Cardiac fibroblast (primary cell): Measurements from ENCODE around the gene EXOC6.
A peak's percentile ranks its signal among the peaks of the same experiment; 100 is the strongest.

Experiments used
- DNase-seq, 2 donors: peaks; one replicate each; pipeline versions ENCODE4 v3.0.0 to v3.0.0-alpha.2; 2010; ENCODE audit warnings: low read depth in 2 of 2
- H3K4me3 ChIP-seq, 2 donors: replicated peaks in 1 of 2; 1 replicate in 1 of 2; 2 replicates in 1 of 2; pipeline ENCODE4 v1.5.1; 2011; ENCODE audit warnings: low read depth in 2 of 2, low read length in 2 of 2, mild to moderate bottlenecking in 2 of 2, moderate library complexity in 1 of 2
- CTCF ChIP-seq: IDR thresholded peaks from one replicate; pipeline ENCODE4 v1.5.1; 2011; ENCODE audit warnings: low read depth, mild to moderate bottlenecking, low read length, inconsistent platforms

EXOC6 gene

DNA sequence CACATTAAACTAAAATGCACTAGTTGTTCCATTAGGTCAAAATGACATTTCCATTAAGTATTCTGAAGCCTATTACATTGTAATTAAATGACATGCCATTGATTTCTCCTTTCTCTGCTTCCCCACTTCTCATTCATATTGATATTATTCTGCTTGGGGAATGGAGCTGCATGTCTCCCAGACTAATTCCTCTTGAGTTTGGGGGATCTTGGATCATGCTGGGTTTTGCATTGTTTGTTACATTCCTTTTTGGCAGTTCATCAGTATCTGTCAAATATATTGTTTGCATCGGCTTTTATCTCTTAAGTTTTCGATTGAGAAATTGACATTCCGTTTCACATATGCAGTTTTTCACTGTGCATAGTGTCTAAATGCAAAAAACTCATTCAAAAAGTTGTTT, 147.2 kb downstream of the EXOC6 start:
- TF ChIP-seq CTCF = no peak
- DNase-seq = no peak
- no peak overlapping the region for H3K4me3 ChIP-seq

- no peak for TF ChIP-seq CTCF
- peak in 1 of 2 donors; percentile 6 for DNase-seq
- H3K4me3 ChIP-seq = no peak overlapping the region
Measured at GRCh38 chr10:92997620-92998019, 149.3 kb downstream of the EXOC6 start.

GRCh38 chr10:92999191-92999590, 150.9 kb downstream of the EXOC6 start:
- TF ChIP-seq CTCF = no peak
- H3K4me3 ChIP-seq = no peak overlapping the region
- DNase-seq = no peak

DNA sequence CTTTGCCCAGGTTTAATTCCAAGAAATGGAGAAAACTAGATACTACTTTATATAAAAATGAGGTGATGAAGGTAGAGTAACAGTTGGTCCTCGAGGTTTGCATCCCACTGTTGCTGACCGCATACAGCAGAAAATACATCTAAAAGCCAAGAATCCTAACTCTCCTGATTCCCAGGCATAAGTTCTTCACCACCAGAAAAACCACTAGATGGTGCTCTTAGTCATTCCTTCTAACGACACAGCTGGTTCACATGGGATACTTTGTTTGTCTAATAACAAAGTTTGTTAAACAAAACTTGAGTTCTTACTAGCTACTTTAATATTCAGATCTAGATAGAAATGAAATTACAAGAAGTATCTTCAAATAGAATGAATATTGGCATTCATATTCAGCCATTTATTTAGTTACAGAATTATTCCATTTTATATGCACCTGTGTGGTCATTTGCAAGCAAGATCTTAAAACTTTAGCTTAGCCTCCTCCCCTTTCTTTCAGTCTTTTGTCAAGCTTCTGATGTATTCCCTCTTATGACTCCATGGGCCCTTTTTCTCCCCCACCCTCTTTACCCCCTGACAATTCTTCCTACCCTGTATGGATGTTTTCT, 158.2 kb downstream of the EXOC6 start:
- DNase-seq = peak; percentile 73 to 76
- peak; percentile 64 for TF ChIP-seq CTCF
- H3K4me3 ChIP-seq = no peak overlapping the region

DNA sequence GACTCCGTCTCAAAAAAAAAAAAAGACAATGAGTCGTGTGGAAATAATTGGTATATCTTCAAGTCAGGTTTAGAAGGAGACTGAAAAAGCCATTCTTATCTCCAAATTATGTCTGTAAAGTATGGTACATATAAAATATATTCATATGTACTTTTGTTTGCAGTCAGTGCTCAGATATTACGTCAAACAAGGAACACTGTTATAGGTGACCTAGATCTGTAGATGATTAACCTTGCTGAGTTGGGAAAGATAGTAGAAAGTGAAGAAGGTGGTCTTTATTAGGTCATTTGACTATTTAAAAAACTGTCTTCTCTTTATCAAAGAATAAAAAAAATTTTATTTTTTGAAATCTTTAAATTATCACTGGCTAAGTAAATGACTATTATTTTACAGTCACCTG, 167.4 kb downstream of the EXOC6 start:
- TF ChIP-seq CTCF = no peak
- H3K4me3 ChIP-seq = no peak overlapping the region
- no peak for DNase-seq

DNA sequence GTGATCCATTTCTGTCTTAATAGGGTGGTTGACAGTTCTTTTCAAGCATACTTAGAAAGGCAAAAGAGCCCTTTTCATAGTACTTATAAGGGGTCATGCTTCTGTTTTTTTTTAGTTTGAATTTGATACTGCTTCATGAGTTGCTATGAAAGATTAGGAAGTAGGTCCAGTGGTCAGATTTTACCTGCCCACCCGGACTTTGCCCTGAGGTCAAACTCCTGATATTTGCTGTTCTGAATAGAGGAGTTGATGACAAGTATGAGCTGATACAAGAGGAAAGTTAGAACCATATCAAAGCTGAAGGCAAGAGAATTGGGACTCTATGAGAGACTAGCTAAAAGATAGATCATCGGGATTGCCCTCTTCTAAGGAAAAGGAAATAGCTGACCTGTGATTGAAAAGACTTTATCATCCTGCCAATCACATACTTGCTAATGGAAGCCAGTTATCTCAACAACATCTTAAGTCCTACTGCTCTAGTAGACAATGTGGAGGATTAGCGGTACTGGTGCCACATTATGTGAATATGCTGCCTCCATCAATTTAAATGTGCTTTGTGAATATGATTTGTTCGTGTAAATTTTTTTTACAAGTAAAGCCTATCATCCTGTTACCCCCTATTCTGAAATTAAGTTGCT, 174.8 kb downstream of the EXOC6 start:
- DNase-seq = no peak
- no peak overlapping the region for H3K4me3 ChIP-seq
- TF ChIP-seq CTCF = no peak

DNA sequence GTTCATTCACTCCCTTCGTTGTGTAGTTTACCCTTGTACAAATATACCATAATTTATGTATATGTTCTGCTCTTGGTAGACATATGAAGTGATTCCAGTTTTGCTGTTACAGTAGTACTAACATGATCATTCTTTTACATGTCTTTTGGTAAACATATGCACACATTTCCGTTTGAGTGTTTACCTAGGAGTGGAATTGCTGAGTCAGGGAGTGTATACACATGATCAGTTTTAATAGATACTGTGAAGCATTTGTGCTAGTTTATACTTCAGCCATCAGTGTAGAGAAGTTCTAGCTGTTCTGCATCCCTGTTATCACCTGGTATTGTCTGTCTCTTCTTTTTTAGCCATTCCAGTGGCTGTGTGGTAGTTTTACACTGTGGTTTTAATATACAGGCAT, 177.8 kb downstream of the EXOC6 start:
- no peak for DNase-seq
- no peak for TF ChIP-seq CTCF
- no peak overlapping the region for H3K4me3 ChIP-seq
